Ascending aorta (tissue), 2 donors: ENCODE results near the gene SYT6. TPM values are rescaled to one million over a fixed set of nuclear protein-coding genes. Genes with fewer than 3 reads are reported as not detected.

Experiments used
- DNase-seq, 2 donors: peaks; one replicate each; pipeline ENCODE4 v3.0.0-alpha.2; 2019; ENCODE audit warnings: low spot score in 2 of 2
- H3K27ac ChIP-seq, 2 donors: fragments of 200-600 bp; sonication (generic); one replicate each; pipeline ENCODE4 v1.5.1; 2016 to 2017; ENCODE audit warnings: mild to moderate bottlenecking in 1 of 2
- H3K27me3 ChIP-seq: fragments of 200-600 bp; sonication (generic); one replicate; pipeline ENCODE4 v1.5.1; 2017
- H3K36me3 ChIP-seq, 2 donors: fragments of 200-600 bp; sonication (generic); one replicate each; pipeline ENCODE4 v1.5.1; 2016
- H3K4me1 ChIP-seq, 2 donors: fragments of 200-600 bp; sonication (generic); one replicate each; pipeline ENCODE4 v1.5.1; 2016 to 2017; ENCODE audit warnings: mild to moderate bottlenecking in 1 of 2
- H3K4me3 ChIP-seq, 2 donors: fragments of 200-600 bp; sonication (generic); one replicate each; pipeline ENCODE4 v1.5.1; 2016 to 2017; ENCODE audit warnings: mild to moderate bottlenecking in 1 of 2
- H3K9me3 ChIP-seq, 2 donors: fragments of 200-600 bp; sonication (generic); one replicate each; pipeline ENCODE4 v1.5.1; 2016
- CTCF ChIP-seq, 3 experiments: fragments of 200-600 bp in 2 of 3; fragments of 450-650 bp in 1 of 3; sonication (generic) in 2 of 3; IDR thresholded peaks; one replicate each; pipeline ENCODE4 v1.5.1; 2016 to 2019; ENCODE audit warnings: antibody characterized with exemption in 3 of 3, mild to moderate bottlenecking in 1 of 3, moderate library complexity in 1 of 3
- intact Hi-C: fragments of 100-400 bp; cut with DNase I; formaldehyde crosslinking; loops from one replicate; pipeline ENCODE4 v1.15.1; 2023
- total RNA-seq: library from RNA; depleted of rRNA; stranded (reverse); fragments of >200 nt; gene quantifications from one replicate; pipeline ENCODE4 v1.1.0, GENCODE V29; 2016

SYT6 gene
- total RNA-seq, 1 donor from 2014 or later: not detected

DNA sequence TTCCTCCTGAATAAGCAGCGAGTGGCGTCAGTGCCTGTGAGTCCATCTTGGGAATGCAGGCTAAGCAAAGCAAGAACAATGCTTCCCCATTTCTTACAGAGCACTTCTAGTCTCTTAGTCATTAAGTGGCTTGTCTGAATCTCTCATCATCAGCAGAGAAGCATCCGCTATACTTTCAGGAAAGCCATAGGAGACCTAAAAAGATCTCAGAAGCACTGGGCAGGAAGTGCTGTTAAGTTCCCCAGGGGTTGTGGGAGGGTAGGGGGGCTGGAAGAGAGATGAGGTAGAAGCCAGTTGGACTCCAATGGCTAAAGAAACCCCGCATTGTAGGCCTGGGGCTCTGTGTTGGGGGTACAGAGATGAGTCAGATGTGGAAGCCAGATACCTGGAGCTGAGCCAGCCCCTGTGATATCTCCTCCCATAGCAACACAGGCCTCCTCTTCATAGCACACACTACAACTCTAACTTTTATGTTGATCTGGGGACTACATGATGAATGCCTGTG lies 44.9 kb downstream of the SYT6 start:
- Histone ChIP-seq H3K27me3 (no peaks in the 10 kb centered on the region), H3K36me3 (no peaks in the 10 kb centered on the region), H3K27ac (no peak overlapping the region), H3K9me3 (no peaks in the 10 kb centered on the region), H3K4me3 (no peak overlapping the region), H3K4me1 (no peaks in the 10 kb centered on the region)
- intact Hi-C loops: no loop called here
- DNase-seq: no peak
- TF ChIP-seq CTCF (IDR thresholded peaks at IDR 0.05): no peak

DNA sequence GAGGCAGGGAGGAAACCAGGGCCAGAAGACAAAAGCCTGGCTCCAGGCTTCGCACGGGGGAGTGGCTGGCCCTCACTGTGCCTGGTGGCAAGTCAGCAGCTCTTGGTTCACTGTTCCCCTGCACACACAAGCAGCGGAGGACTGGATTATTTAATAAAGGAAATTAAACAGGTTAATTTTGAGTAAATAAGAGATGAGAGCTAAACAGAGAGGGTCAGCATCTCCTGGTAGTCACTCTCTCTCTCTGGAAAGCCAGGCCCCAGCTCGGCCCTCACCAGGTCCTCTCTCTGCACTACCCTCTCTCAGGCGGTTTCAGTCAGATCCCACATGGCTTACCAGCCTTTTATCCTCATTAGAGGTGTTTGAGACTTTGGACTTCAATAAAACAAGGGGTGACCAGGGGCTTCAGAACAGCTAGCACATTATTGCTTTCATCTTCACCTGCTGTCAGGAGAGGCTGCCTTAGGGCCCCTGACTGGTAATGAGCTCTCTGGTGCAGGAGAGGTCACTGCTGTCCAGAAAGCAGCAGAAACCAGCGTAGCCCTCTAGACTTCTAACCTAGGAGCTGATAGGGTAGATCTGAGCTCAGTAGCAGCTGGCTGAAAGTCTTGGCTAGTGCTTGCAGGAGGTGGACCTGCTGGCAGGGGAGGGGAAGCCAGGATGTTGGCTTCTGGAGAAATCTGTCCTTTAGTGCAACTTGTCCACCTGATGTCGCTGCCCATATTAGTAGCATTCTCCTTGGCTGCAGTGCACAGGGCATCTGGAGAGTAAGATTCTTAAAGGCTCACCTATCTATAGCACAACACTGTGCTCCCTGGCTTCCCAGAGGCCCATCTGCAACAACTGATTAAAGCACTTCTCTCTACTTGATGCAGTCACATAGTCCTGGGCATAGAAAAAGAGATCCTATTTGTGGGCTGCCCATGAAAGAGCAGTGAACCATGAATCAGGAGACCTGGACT lies 45.9 kb downstream of the SYT6 start:
- TF ChIP-seq CTCF (IDR thresholded peaks at IDR 0.05): no peak
- no peak for DNase-seq

GRCh38 chr1:114105421-114105979 lies 48.2 kb downstream of the SYT6 start:
- Histone ChIP-seq H3K27me3 (no peaks in the 10 kb centered on the region), H3K4me3 (no peak overlapping the region), H3K27ac (no peak overlapping the region), H3K4me1 (no peaks in the 10 kb centered on the region), H3K9me3 (no peaks in the 10 kb centered on the region), H3K36me3 (no peaks in the 10 kb centered on the region)
- no peak for TF ChIP-seq CTCF (IDR thresholded peaks at IDR 0.05)
- no peak for DNase-seq
- intact Hi-C loops: no loop called here

More for the DNA sequence above, 45.9 kb downstream of the SYT6 start:
- Histone ChIP-seq H3K9me3 (no peaks in the 10 kb centered on the region), H3K27ac (no peak overlapping the region), H3K4me3 (no peak overlapping the region), H3K36me3 (no peaks in the 10 kb centered on the region), H3K27me3 (no peaks in the 10 kb centered on the region), H3K4me1 (no peaks in the 10 kb centered on the region)
- intact Hi-C loops: no loop called here

DNA sequence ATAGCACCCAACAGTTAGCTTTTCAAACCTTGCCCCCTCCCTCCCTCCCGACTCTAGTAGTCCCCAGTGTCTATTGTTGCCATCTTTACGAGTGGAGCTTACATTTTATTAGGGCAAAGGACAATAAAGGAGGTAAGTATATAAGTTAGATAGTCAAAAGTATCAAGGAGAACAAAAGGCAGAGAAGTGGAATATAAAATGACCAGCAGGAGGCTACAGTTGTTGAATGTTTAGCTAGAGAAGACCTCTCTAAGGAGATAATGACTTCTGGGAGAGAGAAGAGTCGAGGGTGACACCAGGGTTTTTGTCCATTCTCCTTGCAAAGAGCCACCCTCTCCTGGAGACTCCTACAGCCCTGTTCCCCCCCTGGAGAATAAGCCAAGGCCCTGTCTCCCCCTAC lies 48.7 kb downstream of the SYT6 start:
- intact Hi-C loops: no loop called here
- H3K27ac ChIP-seq: no peak overlapping the region
- no peaks in the 10 kb centered on the region for H3K36me3 ChIP-seq
- DNase-seq: no peak
- no peaks in the 10 kb centered on the region for H3K9me3 ChIP-seq
- H3K4me1 ChIP-seq: no peaks in the 10 kb centered on the region
- no peak overlapping the region for H3K4me3 ChIP-seq
- TF ChIP-seq CTCF (IDR thresholded peaks at IDR 0.05): no peak
- H3K27me3 ChIP-seq: no peaks in the 10 kb centered on the region

- TF ChIP-seq CTCF (IDR thresholded peaks at IDR 0.05): no peak
- intact Hi-C loops: no loop called here
- H3K4me3 ChIP-seq: no peak overlapping the region
- no peaks in the 10 kb centered on the region for H3K27me3 ChIP-seq
- no peak overlapping the region for H3K27ac ChIP-seq
- no peaks in the 10 kb centered on the region for H3K4me1 ChIP-seq
- no peak for DNase-seq
- no peaks in the 10 kb centered on the region for H3K9me3 ChIP-seq
- H3K36me3 ChIP-seq: no peaks in the 10 kb centered on the region
Measured at GRCh38 chr1:114103992-114104391, 49.7 kb downstream of the SYT6 start.
